Ishikawa (cell line): ENCODE results near the gene OR10H2.

ENCODE experiments used
- CEBPB ChIP-seq: IDR thresholded peaks from 2 replicates; pipeline ENCODE4 v1.6.1; 2012
- CREB1 ChIP-seq: IDR thresholded peaks from 2 replicates; pipeline ENCODE4 v1.6.1; 2012; ENCODE audit warnings: low read depth
- EGR1 ChIP-seq: IDR thresholded peaks from 2 replicates; pipeline ENCODE4 v1.6.1; 2012
- EP300 ChIP-seq: IDR thresholded peaks from 2 replicates; pipeline ENCODE4 v1.6.1; 2012; ENCODE audit warnings: borderline replicate concordance
- FOXM1 ChIP-seq: IDR thresholded peaks from 2 replicates; pipeline ENCODE4 v1.6.1; 2012; ENCODE audit warnings: low read depth, borderline replicate concordance
- MAX ChIP-seq: IDR thresholded peaks from 2 replicates; pipeline ENCODE4 v1.6.1; 2012
- NFIC ChIP-seq: IDR thresholded peaks from 2 replicates; pipeline ENCODE4 v1.6.1; 2012
- RAD21 ChIP-seq: IDR thresholded peaks from 2 replicates; pipeline ENCODE4 v1.6.1; 2012; ENCODE audit warnings: low read depth
- REST ChIP-seq: IDR thresholded peaks from 2 replicates; pipeline ENCODE4 v1.6.1; 2012; ENCODE audit warnings: low read depth, mild to moderate bottlenecking
- TAF1 ChIP-seq: IDR thresholded peaks from 2 replicates; pipeline ENCODE4 v1.6.1; 2012; ENCODE audit warnings: low read depth, mild to moderate bottlenecking
- TCF12 ChIP-seq: IDR thresholded peaks from 2 replicates; pipeline ENCODE4 v1.6.1; 2012; ENCODE audit warnings: low read depth
- TEAD4 ChIP-seq: IDR thresholded peaks from 2 replicates; pipeline ENCODE4 v1.6.1; 2012
- USF1 ChIP-seq: IDR thresholded peaks from 2 replicates; pipeline ENCODE4 v1.6.1; 2012
- YY1 ChIP-seq: IDR thresholded peaks from 2 replicates; pipeline ENCODE4 v1.6.1; 2012; ENCODE audit warnings: low read depth
- ZBTB7A ChIP-seq: IDR thresholded peaks from 2 replicates; pipeline ENCODE4 v1.6.1; 2012; ENCODE audit warnings: low read depth

Gene OR10H2

GRCh38 chr19:15727724-15728123 is at the start of gene OR10H2:
Gene OR10H2 (plus strand): TSS chr19:15728024. CDS start chr19:15728044, 20 bp downstream.
- no peak for TF ChIP-seq TCF12
- no peak for TF ChIP-seq TEAD4
- no peak for TF ChIP-seq EGR1
- no peak for TF ChIP-seq RAD21
- no peak for TF ChIP-seq USF1
- TF ChIP-seq NFIC: no peak
- no peak for TF ChIP-seq ZBTB7A
- TF ChIP-seq CREB1: no peak
- TF ChIP-seq REST: no peak
- TF ChIP-seq FOXM1: no peak
- no peak for TF ChIP-seq CEBPB
- TF ChIP-seq EP300: no peak
- no peak for TF ChIP-seq YY1
- no peak for TF ChIP-seq MAX
- TF ChIP-seq TAF1: no peak

- no peak for TF ChIP-seq YY1
- TF ChIP-seq TAF1: no peak
- no peak for TF ChIP-seq ZBTB7A
- TF ChIP-seq REST: no peak
- no peak for TF ChIP-seq EP300
- no peak for TF ChIP-seq NFIC
- no peak for TF ChIP-seq MAX
- TF ChIP-seq RAD21: no peak
- no peak for TF ChIP-seq EGR1
- no peak for TF ChIP-seq TCF12
- no peak for TF ChIP-seq TEAD4
- TF ChIP-seq CEBPB: no peak
- TF ChIP-seq FOXM1: no peak
- no peak for TF ChIP-seq CREB1
- TF ChIP-seq USF1: no peak
Observed at GRCh38 chr19:15679089-15679488, 48.7 kb upstream of the OR10H2 start.

GRCh38 chr19:15680478-15681322 is 47.1 kb upstream of the OR10H2 start:
- TF ChIP-seq TEAD4 (no peak), YY1 (no peak), CREB1 (no peak), USF1 (no peak), TCF12 (no peak), TAF1 (no peak), EGR1 (no peak), RAD21 (no peak), CEBPB (no peak), EP300 (no peak)

- TF ChIP-seq EP300: no peak
- TF ChIP-seq RAD21: no peak
- TF ChIP-seq TAF1: no peak
- TF ChIP-seq USF1: no peak
- no peak for TF ChIP-seq EGR1
- no peak for TF ChIP-seq TCF12
- no peak for TF ChIP-seq REST
Observed at GRCh38 chr19:15683411-15683810, 44.4 kb upstream of the OR10H2 start.
